MCF 10A (cell line): ENCODE data around the gene MIDN. TPM values are rescaled to one million over a fixed set of nuclear protein-coding genes. Genes with fewer than 3 reads are reported as not detected.

Source experiments
- BruUV-seq: library from RNA; stranded (reverse); fragments of 400-500 nt; replicated peaks from 2 replicates; lab custom pipeline; 2021; lab: Mats Ljungman, UMichigan
- CTCF ChIA-PET: fragments of 300-600 bp; sonication (Branson Sonifier 250); formaldehyde crosslinking; extraction: SDS; loops from one replicate; lab custom pipeline; 2021; ENCODE audit warnings: antibody characterized with exemption, inconsistent platforms; lab: Yijun Ruan, JAX
- POLR2A ChIA-PET: fragments of 300-600, 350-650 bp; sonication (Branson Sonifier 250); formaldehyde crosslinking; extraction: SDS; loops from one replicate; lab custom pipeline; 2020; ENCODE audit warnings: antibody characterized with exemption, inconsistent platforms; lab: Yijun Ruan, JAX
- DNase-seq: peaks from one replicate; pipeline ENCODE4 v3.0.0-alpha.2; 2018; ENCODE audit not compliant: unreplicated experiment
- H3K27ac Mint-ChIP-seq: one replicate; pipeline ENCODE4 v1.8.0; 2022; ENCODE audit warnings: mild to moderate bottlenecking, low read depth, mixed read lengths; ENCODE audit not compliant: unreplicated experiment
- H3K27me3 Mint-ChIP-seq: one replicate; pipeline ENCODE4 v1.8.0; 2022; ENCODE audit warnings: mixed read lengths; ENCODE audit not compliant: insufficient read depth, unreplicated experiment
- H3K36me3 Mint-ChIP-seq: one replicate; pipeline ENCODE4 v1.8.0; 2022; ENCODE audit warnings: mild to moderate bottlenecking, moderate library complexity, mixed read lengths; ENCODE audit not compliant: insufficient read depth, unreplicated experiment
- H3K4me1 Mint-ChIP-seq: one replicate; pipeline ENCODE4 v1.8.0; 2022; ENCODE audit warnings: mixed read lengths; ENCODE audit not compliant: insufficient read depth, unreplicated experiment
- H3K4me3 Mint-ChIP-seq: one replicate; pipeline ENCODE4 v1.8.0; 2022; ENCODE audit warnings: mild to moderate bottlenecking, moderate library complexity, mixed read lengths; ENCODE audit not compliant: unreplicated experiment
- H3K9me3 Mint-ChIP-seq: one replicate; pipeline ENCODE4 v1.8.0; 2022; ENCODE audit warnings: mixed read lengths; ENCODE audit not compliant: unreplicated experiment
- intact Hi-C: fragments of 100-400 bp; cut with micrococcal nuclease; formaldehyde crosslinking; loops from 2 replicates; pipeline ENCODE4 v1.14.1; 2022
- total RNA-seq: library from RNA; stranded (reverse); gene quantifications from 2 replicates; pipeline ENCODE4 v1.2.3, GENCODE V29; 2022
- TF ChIP-seq, protein P1 (sequence below): fragments of 200-600 bp; IDR thresholded peaks from one replicate; pipeline ENCODE4 v1.8.0; 2022; ENCODE audit warnings: antibody characterized with exemption, mild to moderate bottlenecking; ENCODE audit not compliant: unreplicated experiment

Gene MIDN
- total RNA-seq, 1 experiment from 2014 or later: 73.6 TPM

DNA sequence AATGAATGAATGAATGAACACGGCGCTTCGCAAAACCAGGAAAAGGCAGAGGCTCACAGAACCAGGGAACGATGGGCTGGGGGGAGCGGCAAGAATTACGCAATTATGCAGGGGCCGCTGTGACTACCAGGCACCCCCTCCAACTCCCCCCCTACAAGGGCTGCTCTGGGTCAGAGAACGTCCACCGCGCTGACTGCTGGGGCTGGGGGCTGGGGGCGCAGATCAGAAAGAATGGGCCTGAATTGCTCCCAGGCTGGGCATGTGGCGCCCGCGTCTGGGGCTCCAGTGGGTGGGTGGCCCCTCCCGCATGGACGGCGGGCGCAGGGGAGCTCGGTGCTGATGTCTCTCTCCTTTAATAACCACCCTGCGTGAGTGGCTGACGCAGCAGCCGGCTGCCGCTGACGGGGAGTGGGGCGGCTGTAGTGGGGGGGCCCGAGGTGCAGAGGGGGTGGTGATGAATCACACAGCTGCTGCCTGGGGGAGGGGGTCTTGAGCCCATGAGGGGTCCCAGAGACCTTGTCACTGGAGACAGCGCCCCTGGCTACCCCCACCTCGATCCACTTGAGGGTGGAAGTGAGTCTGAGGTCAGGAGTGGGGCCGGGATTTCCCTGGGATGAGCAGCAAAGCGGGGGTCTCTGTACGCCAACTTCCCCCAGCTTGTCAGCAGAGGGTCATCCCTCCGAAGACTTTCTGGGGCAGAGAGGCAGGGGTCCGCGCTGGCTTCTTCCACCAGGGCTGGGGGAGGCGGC is 19.3 kb downstream of the MIDN start:
- H3K27me3 Mint-ChIP-seq: no peaks in the 10 kb centered on the region
- CTCF ChIA-PET: interaction anchor here (0.5 to 4.9 kb wide), 7 partner anchors 11 to 167 kb away, joined by 3 to 144 read pairs (median 11); partner anchors contain the start of gene ATP5F1D
- peaks cover 45% of the 10 kb centered on the region for H3K36me3 Mint-ChIP-seq
- POLR2A ChIA-PET: interaction anchor here (1.5 to 6.2 kb wide), 5 partner anchors 7 to 52 kb away, joined by 7 to 240 read pairs (median 21); partner anchors contain the start of genes ATP5F1D and FAM174C
- no TSS peak for BruUV-seq
- no peak for DNase-seq
- peak overlapping the region; percentile 70 for H3K4me3 Mint-ChIP-seq
- intact Hi-C loops: no loop called here
- H3K4me1 Mint-ChIP-seq: peaks cover 31% of the 10 kb centered on the region
- H3K27ac Mint-ChIP-seq: no peak overlapping the region
- TF ChIP-seq, protein P1, sequence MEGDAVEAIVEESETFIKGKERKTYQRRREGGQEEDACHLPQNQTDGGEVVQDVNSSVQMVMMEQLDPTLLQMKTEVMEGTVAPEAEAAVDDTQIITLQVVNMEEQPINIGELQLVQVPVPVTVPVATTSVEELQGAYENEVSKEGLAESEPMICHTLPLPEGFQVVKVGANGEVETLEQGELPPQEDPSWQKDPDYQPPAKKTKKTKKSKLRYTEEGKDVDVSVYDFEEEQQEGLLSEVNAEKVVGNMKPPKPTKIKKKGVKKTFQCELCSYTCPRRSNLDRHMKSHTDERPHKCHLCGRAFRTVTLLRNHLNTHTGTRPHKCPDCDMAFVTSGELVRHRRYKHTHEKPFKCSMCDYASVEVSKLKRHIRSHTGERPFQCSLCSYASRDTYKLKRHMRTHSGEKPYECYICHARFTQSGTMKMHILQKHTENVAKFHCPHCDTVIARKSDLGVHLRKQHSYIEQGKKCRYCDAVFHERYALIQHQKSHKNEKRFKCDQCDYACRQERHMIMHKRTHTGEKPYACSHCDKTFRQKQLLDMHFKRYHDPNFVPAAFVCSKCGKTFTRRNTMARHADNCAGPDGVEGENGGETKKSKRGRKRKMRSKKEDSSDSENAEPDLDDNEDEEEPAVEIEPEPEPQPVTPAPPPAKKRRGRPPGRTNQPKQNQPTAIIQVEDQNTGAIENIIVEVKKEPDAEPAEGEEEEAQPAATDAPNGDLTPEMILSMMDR: no peak
- H3K9me3 Mint-ChIP-seq: no peaks in the 10 kb centered on the region

DNA sequence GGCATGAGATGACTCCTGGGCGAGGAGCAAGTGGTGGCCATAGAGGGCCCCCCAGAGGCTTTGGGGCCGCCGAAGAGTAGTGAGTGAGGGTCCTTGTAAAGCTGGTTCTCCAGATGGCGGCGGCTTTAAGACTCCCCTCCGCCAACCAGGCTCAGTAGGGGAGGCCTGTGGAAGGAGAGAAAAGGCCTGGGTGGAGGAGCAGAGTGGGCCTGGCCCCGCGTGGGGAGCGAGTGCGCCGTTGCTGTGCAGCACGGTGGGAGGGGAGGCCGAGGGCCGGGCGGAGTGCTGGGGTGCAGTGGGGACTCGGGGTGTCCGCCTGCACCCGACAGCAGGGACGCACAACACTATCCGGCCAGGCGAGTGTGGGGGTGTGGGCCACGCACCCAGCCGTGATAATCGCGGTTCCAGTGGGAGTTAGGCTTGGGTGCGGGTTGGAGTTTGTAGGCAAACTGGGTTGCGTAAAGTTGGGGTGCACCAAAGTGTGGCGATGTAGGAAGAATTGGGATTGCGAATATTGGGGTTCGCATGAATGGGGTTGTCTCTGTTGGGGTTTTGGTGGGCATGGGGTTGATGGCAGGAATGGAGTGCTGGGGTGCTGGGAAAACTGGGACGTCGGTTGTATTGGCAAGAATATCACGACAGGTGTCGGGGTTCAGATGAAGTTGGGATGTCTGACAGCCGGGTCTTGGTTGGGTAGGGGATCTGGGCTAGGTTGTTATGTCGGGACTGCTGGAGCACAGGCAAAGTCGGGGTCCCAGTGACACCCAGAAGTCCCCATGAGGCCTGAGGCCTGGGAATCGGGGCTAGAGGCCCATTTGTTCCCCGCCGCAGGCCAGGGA is 20.1 kb downstream of the MIDN start:
- TF ChIP-seq, protein P1: no peak
- no TSS peak for BruUV-seq
- peaks cover 24% of the 10 kb centered on the region for H3K4me1 Mint-ChIP-seq
- no peak for DNase-seq
- H3K27ac Mint-ChIP-seq: peak overlapping the region; percentile 89
- POLR2A ChIA-PET: interaction anchor here (0.6 to 6.2 kb wide), 35 partner anchors 8 to 1097 kb away, joined by 3 to 240 read pairs (median 5); partner anchors contain the start of genes ARHGAP45, ATP5F1D, MED16 and NDUFS7
- peaks cover 53% of the 10 kb centered on the region for H3K36me3 Mint-ChIP-seq
- CTCF ChIA-PET: interaction anchor here (0.5 to 4.9 kb wide), 5 partner anchors 23 to 168 kb away, joined by 3 to 144 read pairs (median 3); partner anchors contain the start of gene ATP5F1D
- no peaks in the 10 kb centered on the region for H3K27me3 Mint-ChIP-seq
- peak overlapping the region; percentile 84 for H3K4me3 Mint-ChIP-seq
- intact Hi-C loops: no loop called here
- no peaks in the 10 kb centered on the region for H3K9me3 Mint-ChIP-seq

DNA sequence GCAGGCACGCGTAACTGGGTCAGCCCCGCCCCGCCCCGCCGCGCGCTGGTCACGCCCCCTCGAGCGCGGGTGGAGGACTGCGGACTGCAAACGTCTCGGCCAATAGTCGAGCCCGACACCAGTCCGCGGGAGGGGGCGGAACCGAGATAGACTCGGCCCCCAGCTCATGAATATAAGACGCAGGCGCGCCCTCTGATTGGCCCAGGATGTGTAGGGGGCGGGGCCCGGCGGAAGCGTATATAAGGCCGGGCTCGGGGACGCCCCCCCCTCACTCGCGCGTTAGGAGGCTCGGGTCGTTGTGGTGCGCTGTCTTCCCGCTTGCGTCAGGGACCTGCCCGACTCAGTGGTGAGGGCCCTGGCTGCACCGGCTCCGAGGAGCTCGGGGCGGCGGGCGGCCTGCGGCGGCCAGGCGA is 20.7 kb downstream of the MIDN start, which contains the start of gene CIRBP:
Gene CIRBP, plus strand, starts transcription at position 268 of the 413 bp plus-strand sequence. CDS start 1,602 bp downstream, outside the sequence.
- peak within 1 kb of the TSS; percentile 89 for H3K27ac Mint-ChIP-seq
- H3K9me3 Mint-ChIP-seq: no peaks in the 10 kb centered on the region
- DNase-seq: peak; percentile 99
- ChIA-PET POLR2A (interaction anchor here (0.6 to 6.2 kb wide), 39 partner anchors 9 to 1096 kb away, joined by 3 to 240 read pairs (median 5); partner anchors contain the start of genes ARHGAP45, ATP5F1D, CNN2 and GPX4), CTCF (interaction anchor here (0.6 to 4.9 kb wide), 3 partner anchors 24 to 31 kb away, joined by 3 to 144 read pairs (median 3); no protein-coding TSS in a partner anchor)
- peak within 1 kb of the TSS; percentile 84 for H3K4me3 Mint-ChIP-seq
- TF ChIP-seq, protein P1: no peak
- H3K27me3 Mint-ChIP-seq: no peaks in the 10 kb centered on the region
- no TSS peak for BruUV-seq
- intact Hi-C loops: no loop called here
- H3K4me1 Mint-ChIP-seq: peaks cover 24% of the 10 kb centered on the region
- H3K36me3 Mint-ChIP-seq: peaks cover 59% of the 10 kb centered on the region
